ENCODE data around the gene TMEM8B. TPM values are rescaled to one million over a fixed set of nuclear protein-coding genes. Genes with fewer than 3 reads are reported as not detected.
"Not testable (repeated sequence)": the region's sequence is repeated elsewhere in the genome, so short reads cannot be mapped to it uniquely, and the experiment has no call there.

TMEM8B gene
- total RNA-seq, 1 donor from 2014 or later, result 4.1 TPM

GRCh38 chr9:35859990-35860339 is 30.9 kb downstream of the TMEM8B start:
- no peak for DNase-seq (ENCODE audit: low spot score in 2 of 2)
- FAIRE-seq, result no peak

GRCh38 chr9:35861161-35861897 is 32.3 kb downstream of the TMEM8B start:
- no peak for FAIRE-seq
- no peak for DNase-seq (ENCODE audit: low spot score in 2 of 2)

- DNase-seq (ENCODE audit: low spot score in 2 of 2), result no peak
- FAIRE-seq, result no peak
These were observed 33.3 kb downstream of the TMEM8B start for GRCh38 chr9:35862328-35862727.

GRCh38 chr9:35863583-35863982 is 34.6 kb downstream of the TMEM8B start:
- FAIRE-seq (no peak), DNase-seq (ENCODE audit: low spot score in 2 of 2) (no peak)

- FAIRE-seq, result no peak
- DNase-seq (ENCODE audit: low spot score in 2 of 2), result no peak
These were observed 35.7 kb downstream of the TMEM8B start for GRCh38 chr9:35864695-35865255.

- no peak for DNase-seq (ENCODE audit: low spot score in 2 of 2)
- no peak for FAIRE-seq
These were observed 38.5 kb downstream of the TMEM8B start for GRCh38 chr9:35867538-35867937.

- no peak for FAIRE-seq
- DNase-seq (ENCODE audit: low spot score in 2 of 2), result no peak
These were observed 39.9 kb downstream of the TMEM8B start for GRCh38 chr9:35868933-35869332.

- FAIRE-seq, result no peak
These were observed 40.7 kb downstream of the TMEM8B start for GRCh38 chr9:35869621-35870216.

GRCh38 chr9:35870351-35870923 is 41.4 kb downstream of the TMEM8B start, which contains the start of gene OR13J1:
TSS of gene OR13J1 (minus strand) at chr9:35870401. CDS start at chr9:35870401, 0 bp downstream.
- FAIRE-seq (no peak), DNase-seq (ENCODE audit: low spot score in 2 of 2) (no peak)

More at GRCh38 chr9:35869621-35870216, 40.7 kb downstream of the TMEM8B start:
- DNase-seq (ENCODE audit: low spot score in 2 of 2), result no peak

- FAIRE-seq (no peak), DNase-seq (ENCODE audit: low spot score in 2 of 2) (no peak)
These were observed 42.5 kb downstream of the TMEM8B start for GRCh38 chr9:35871545-35871944.

GRCh38 chr9:35872505-35872904 is 43.5 kb downstream of the TMEM8B start:
- DNase-seq (ENCODE audit: low spot score in 2 of 2) (no peak), FAIRE-seq (no peak)

- peak; percentile 81 for FAIRE-seq
- DNase-seq (ENCODE audit: low spot score in 2 of 2), result peak; percentile 47 to 68
These were observed 53.3 kb downstream of the TMEM8B start for GRCh38 chr9:35882263-35882848.

GRCh38 chr9:35882996-35883395 is 54.0 kb downstream of the TMEM8B start:
- FAIRE-seq, result no peak

GRCh38 chr9:35884908-35885307 is 55.9 kb downstream of the TMEM8B start:
- FAIRE-seq; DNase-seq (ENCODE audit: low spot score in 2 of 2): not testable (repeated sequence)

More at GRCh38 chr9:35882996-35883395, 54.0 kb downstream of the TMEM8B start:
- DNase-seq (ENCODE audit: low spot score in 2 of 2), result no peak

- FAIRE-seq, result no peak
- DNase-seq (ENCODE audit: low spot score in 2 of 2), result no peak
These were observed 62.6 kb downstream of the TMEM8B start for GRCh38 chr9:35891646-35892045.

- DNase-seq (ENCODE audit: low spot score in 2 of 2) (no peak), FAIRE-seq (no peak)
These were observed 63.0 kb downstream of the TMEM8B start for GRCh38 chr9:35892051-35892450.

GRCh38 chr9:35896570-35896969 is 67.5 kb downstream of the TMEM8B start:
- no peak for FAIRE-seq
- no peak for DNase-seq (ENCODE audit: low spot score in 2 of 2)

- DNase-seq (ENCODE audit: low spot score in 2 of 2); FAIRE-seq: not testable (repeated sequence)
These were observed 68.5 kb downstream of the TMEM8B start for GRCh38 chr9:35897376-35898099.

- DNase-seq (ENCODE audit: low spot score in 2 of 2) (no peak), FAIRE-seq (no peak)
These were observed 69.3 kb downstream of the TMEM8B start for GRCh38 chr9:35898337-35898736.

GRCh38 chr9:35899021-35899420 is 70.0 kb downstream of the TMEM8B start:
- no peak for FAIRE-seq

More at GRCh38 chr9:35899021-35899420, 70.0 kb downstream of the TMEM8B start:
- DNase-seq (ENCODE audit: low spot score in 2 of 2), result no peak
